Epithelial cell of esophagus (primary cell): ENCODE data around the gene TMEM114.

ENCODE experiments used
- DNase-seq: peaks from one replicate; pipeline ENCODE4 v3.0.0; 2010; ENCODE audit warnings: low read depth
- H3K4me3 ChIP-seq: 2 replicates; pipeline ENCODE4 v1.5.1; 2011; ENCODE audit warnings: mild to moderate bottlenecking, low read length, control low read depth
- CTCF ChIP-seq: IDR thresholded peaks from 2 replicates; pipeline ENCODE4 v1.5.1; 2011; ENCODE audit warnings: low read depth, mild to moderate bottlenecking, low read length, control low read depth, inconsistent platforms; ENCODE audit not compliant: insufficient read depth; ENCODE audit errors: missing control alignments

The TMEM114 gene

GRCh38 chr16:8611886-8612600, 21.7 kb upstream of the TMEM114 start:
- H3K4me3 ChIP-seq = no peak overlapping the region
- TF ChIP-seq CTCF = no peak
- DNase-seq = no peak

GRCh38 chr16:8611122-8611521, 20.8 kb upstream of the TMEM114 start:
- H3K4me3 ChIP-seq = no peak overlapping the region
- TF ChIP-seq CTCF = no peak
- no peak for DNase-seq

GRCh38 chr16:8607214-8607613, 16.9 kb upstream of the TMEM114 start:
- H3K4me3 ChIP-seq = no peak overlapping the region
- TF ChIP-seq CTCF = no peak
- no peak for DNase-seq

GRCh38 chr16:8605554-8605953, 15.2 kb upstream of the TMEM114 start:
- DNase-seq = no peak
- H3K4me3 ChIP-seq = no peak overlapping the region
- no peak for TF ChIP-seq CTCF

GRCh38 chr16:8600144-8600775, 9.9 kb upstream of the TMEM114 start:
- H3K4me3 ChIP-seq = no peak overlapping the region
- no peak for DNase-seq

GRCh38 chr16:8596581-8596980, 6.3 kb upstream of the TMEM114 start:
- TF ChIP-seq CTCF = no peak
- no peak overlapping the region for H3K4me3 ChIP-seq
- no peak for DNase-seq

More at GRCh38 chr16:8600144-8600775, 9.9 kb upstream of the TMEM114 start:
- no peak for TF ChIP-seq CTCF

- DNase-seq = no peak
- no peak for TF ChIP-seq CTCF
- H3K4me3 ChIP-seq = no peak overlapping the region
These were observed 5.5 kb upstream of the TMEM114 start for GRCh38 chr16:8595783-8596182.
